ENCODE data around the gene ZBTB1. TPM values are rescaled to one million over a fixed set of nuclear protein-coding genes. Genes with fewer than 3 reads are reported as not detected.

The ZBTB1 gene
- total and polyA plus RNA-seq, 3 donors from 2014 or later = 20.8 to 34.7 (median 33.2) TPM

DNA sequence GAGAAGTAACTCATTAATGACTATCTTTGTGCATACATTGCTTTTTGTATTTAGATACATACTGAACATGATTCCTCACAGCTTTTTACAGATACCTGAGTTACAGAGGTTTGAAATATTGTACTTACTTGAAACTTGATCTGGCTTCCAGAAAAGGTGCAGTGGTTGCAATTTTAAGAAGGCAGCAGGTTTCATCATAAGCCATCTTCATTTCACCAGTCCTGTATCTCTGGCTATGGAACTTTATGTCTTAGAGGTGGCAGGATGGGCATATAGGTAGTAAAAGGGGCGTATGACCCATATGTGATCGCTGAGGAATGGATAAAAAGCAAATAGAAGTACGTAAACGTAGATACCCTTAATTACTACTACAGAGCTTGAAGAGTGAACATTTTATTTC, 13.7 kb downstream of the ZBTB1 start:
- 78 to 91% methylated on average over 4 of the region's 4 CpGs for WGBS, 2 donors
- H3K36me3 ChIP-seq (ENCODE audit: low read depth, missing control alignments) = no peaks in the 10 kb centered on the region
- no peaks in the 10 kb centered on the region for H3K9me3 ChIP-seq
- TF ChIP-seq, protein P1, sequence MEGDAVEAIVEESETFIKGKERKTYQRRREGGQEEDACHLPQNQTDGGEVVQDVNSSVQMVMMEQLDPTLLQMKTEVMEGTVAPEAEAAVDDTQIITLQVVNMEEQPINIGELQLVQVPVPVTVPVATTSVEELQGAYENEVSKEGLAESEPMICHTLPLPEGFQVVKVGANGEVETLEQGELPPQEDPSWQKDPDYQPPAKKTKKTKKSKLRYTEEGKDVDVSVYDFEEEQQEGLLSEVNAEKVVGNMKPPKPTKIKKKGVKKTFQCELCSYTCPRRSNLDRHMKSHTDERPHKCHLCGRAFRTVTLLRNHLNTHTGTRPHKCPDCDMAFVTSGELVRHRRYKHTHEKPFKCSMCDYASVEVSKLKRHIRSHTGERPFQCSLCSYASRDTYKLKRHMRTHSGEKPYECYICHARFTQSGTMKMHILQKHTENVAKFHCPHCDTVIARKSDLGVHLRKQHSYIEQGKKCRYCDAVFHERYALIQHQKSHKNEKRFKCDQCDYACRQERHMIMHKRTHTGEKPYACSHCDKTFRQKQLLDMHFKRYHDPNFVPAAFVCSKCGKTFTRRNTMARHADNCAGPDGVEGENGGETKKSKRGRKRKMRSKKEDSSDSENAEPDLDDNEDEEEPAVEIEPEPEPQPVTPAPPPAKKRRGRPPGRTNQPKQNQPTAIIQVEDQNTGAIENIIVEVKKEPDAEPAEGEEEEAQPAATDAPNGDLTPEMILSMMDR (IDR thresholded peaks at IDR 0.05) = no peak
- TF ChIP-seq POLR2A (IDR thresholded peaks at IDR 0.05) = no peak
- no peak overlapping the region for H3K4me3 ChIP-seq
- no peaks in the 10 kb centered on the region for H3K27me3 ChIP-seq
- no peak overlapping the region for H3K27ac ChIP-seq
- no peak for DNase-seq
- no peaks in the 10 kb centered on the region for H3K4me1 ChIP-seq
- intact Hi-C loops (cut with DNase I; ENCODE audit: low total_unique reads) = no loop called here

DNA sequence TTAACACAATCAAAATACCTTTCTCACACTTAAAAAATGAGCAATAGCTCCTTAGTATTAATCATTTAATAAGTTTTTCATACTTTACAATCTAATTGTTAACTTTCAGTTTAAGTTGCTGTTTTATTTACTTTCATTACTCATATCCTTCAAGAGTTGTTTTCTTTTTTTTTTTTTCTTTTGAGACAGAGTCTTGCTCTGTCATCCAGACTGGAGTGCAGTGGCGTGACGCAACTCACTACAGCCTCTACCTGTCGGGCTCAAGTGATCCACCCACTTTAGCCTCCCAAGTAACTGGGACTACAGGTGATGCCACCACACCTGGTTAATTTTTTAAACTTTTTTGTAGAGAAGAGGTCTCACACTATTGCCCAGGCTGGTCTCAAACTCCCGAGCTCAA, 16.1 kb downstream of the ZBTB1 start:
- no peaks in the 10 kb centered on the region for H3K4me1 ChIP-seq
- no peak overlapping the region for H3K4me3 ChIP-seq
- no peak overlapping the region for H3K27ac ChIP-seq
- intact Hi-C loops (cut with DNase I; ENCODE audit: low total_unique reads) = no loop called here
- WGBS, 2 donors = 96 to 98% methylated on average over 4 of the region's 4 CpGs
- H3K27me3 ChIP-seq = no peaks in the 10 kb centered on the region
- H3K9me3 ChIP-seq = no peaks in the 10 kb centered on the region
- H3K36me3 ChIP-seq (ENCODE audit: low read depth, missing control alignments) = no peaks in the 10 kb centered on the region
- DNase-seq = no peak
- TF ChIP-seq, protein P1 (IDR thresholded peaks at IDR 0.05) = no peak
- no peak for TF ChIP-seq POLR2A (IDR thresholded peaks at IDR 0.05)

DNA sequence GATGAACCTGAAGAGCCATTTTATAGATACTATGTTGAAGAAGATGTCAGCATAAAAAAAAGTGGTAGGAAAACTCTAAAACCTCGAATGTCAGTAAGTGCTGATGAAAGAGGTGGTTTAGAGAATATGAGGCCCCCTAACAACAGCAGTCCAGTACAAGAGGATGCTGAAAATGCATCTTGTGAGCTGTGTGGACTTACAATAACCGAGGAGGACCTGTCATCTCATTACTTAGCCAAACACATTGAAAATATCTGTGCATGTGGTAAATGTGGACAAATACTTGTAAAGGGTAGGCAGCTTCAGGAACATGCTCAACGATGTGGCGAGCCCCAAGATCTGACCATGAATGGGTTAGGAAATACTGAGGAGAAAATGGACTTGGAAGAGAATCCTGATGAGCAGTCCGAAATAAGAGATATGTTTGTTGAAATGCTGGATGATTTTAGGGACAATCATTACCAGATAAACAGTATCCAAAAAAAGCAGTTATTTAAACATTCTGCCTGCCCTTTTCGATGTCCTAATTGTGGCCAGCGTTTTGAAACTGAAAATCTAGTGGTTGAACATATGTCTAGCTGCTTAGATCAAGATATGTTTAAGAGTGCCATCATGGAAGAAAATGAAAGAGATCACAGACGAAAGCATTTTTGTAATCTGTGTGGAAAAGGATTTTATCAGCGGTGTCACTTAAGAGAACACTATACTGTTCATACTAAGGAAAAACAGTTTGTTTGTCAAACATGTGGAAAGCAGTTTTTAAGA, 18.2 kb downstream of the ZBTB1 start:
- TF ChIP-seq, protein P1 (IDR thresholded peaks at IDR 0.05) = no peak
- no peak for TF ChIP-seq POLR2A (IDR thresholded peaks at IDR 0.05)
- intact Hi-C loops (cut with DNase I; ENCODE audit: low total_unique reads) = no loop called here
- WGBS, 2 donors = 87 to 88% methylated on average over 9 of the region's 9 CpGs
- Histone ChIP-seq H3K4me3 (no peak overlapping the region), H3K4me1 (no peaks in the 10 kb centered on the region), H3K9me3 (no peaks in the 10 kb centered on the region), H3K27ac (no peak overlapping the region), H3K36me3 (ENCODE audit: low read depth, missing control alignments) (no peaks in the 10 kb centered on the region), H3K27me3 (no peaks in the 10 kb centered on the region)
- DNase-seq = no peak

DNA sequence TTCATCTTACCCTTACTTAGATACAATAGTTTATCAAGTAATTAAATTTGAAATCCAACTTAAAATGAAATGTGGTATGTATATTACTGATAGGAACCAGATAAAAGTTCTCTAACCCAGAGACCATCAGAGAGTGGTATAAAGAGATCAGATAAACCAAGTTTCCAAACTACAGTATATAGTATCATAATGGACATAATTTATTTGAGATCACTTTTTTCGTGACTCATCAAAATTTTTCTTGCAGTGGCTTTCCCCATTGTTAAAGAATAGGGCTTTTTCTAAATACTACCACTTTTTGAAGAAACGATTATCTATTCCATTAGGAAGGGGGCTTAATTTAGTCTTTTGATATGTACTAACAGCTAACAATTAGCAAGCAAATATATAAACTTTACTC, 20.8 kb downstream of the ZBTB1 start:
- WGBS, 2 donors = 89 to 94% methylated on average over 2 of the region's 2 CpGs
- Histone ChIP-seq H3K9me3 (no peaks in the 10 kb centered on the region), H3K4me3 (no peak overlapping the region), H3K36me3 (ENCODE audit: low read depth, missing control alignments) (no peaks in the 10 kb centered on the region), H3K4me1 (no peaks in the 10 kb centered on the region), H3K27me3 (no peaks in the 10 kb centered on the region), H3K27ac (no peak overlapping the region)
- intact Hi-C loops (cut with DNase I; ENCODE audit: low total_unique reads) = no loop called here
- DNase-seq = no peak
- no peak for TF ChIP-seq POLR2A (IDR thresholded peaks at IDR 0.05)
- TF ChIP-seq, protein P1 (IDR thresholded peaks at IDR 0.05) = no peak

DNA sequence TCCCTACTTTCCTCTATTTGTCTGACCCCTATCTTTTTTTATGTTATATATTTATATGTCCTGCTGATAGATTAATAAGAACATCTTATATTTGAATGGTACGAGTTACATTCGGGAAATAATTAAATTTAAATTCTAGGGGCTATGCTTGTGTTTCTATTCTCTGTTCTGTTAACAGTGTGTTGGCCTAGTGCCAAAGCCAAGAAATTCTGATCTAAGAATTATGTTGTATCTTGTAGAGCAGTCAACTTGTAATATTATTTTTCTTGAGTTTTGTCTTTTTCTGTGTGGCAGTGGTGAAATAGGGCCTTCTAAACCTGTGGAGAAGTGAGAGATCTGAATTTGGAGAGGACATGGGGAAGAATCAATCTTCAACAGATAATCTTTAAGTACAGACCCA, 27.0 kb downstream of the ZBTB1 start:
- 87 to 90% methylated on average over 2 of the region's 2 CpGs for WGBS, 2 donors
- intact Hi-C loops (cut with DNase I; ENCODE audit: low total_unique reads) = no loop called here

More for the DNA sequence above, 27.0 kb downstream of the ZBTB1 start:
- Histone ChIP-seq H3K27ac (no peak overlapping the region), H3K27me3 (no peaks in the 10 kb centered on the region), H3K4me3 (no peak overlapping the region), H3K9me3 (no peaks in the 10 kb centered on the region), H3K36me3 (ENCODE audit: low read depth, missing control alignments) (no peaks in the 10 kb centered on the region), H3K4me1 (no peaks in the 10 kb centered on the region)
- DNase-seq = no peak
- no peak for TF ChIP-seq POLR2A (IDR thresholded peaks at IDR 0.05)
- TF ChIP-seq, protein P1 (IDR thresholded peaks at IDR 0.05) = no peak

Data from testis (tissue), 3 donors.